Heart left ventricle (tissue), 16 donors: ENCODE results near the gene OLFM3. TPM values are rescaled to one million over a fixed set of nuclear protein-coding genes. Genes with fewer than 3 reads are reported as not detected.

ENCODE experiments used
- ATAC-seq, 4 donors: fragments of 200-7000 bp; cut with Tn5 transposase; one replicate each; pipeline ENCODE4 v1.9.1; 2020 to 2022; ENCODE audit warnings: moderate library complexity in 4 of 4, mild to moderate bottlenecking in 3 of 4, moderate number of reproducible peaks in 1 of 4
- DNase-seq, 5 donors: peaks; one replicate each; pipeline ENCODE4 v3.0.0-alpha.2; 2020
- H3K27ac ChIP-seq, 12 donors: fragments of 200-600 bp; sonication (generic) in 4 of 12; one replicate each; pipeline versions ENCODE4 v1.5.0 to v1.8.0; 2016 to 2022; ENCODE audit warnings: mild to moderate bottlenecking in 2 of 12
- H3K27me3 ChIP-seq, 9 donors: fragments of 200-600 bp; sonication (generic) in 2 of 9; one replicate each; pipeline versions ENCODE4 v1.5.1 to v1.8.0; 2016 to 2022; ENCODE audit warnings: mild to moderate bottlenecking in 3 of 9
- H3K36me3 ChIP-seq, 9 donors: fragments of 200-600 bp; sonication (generic) in 2 of 9; one replicate each; pipeline versions ENCODE4 v1.5.0 to v1.8.0; 2018 to 2022; ENCODE audit warnings: mild to moderate bottlenecking in 2 of 9
- H3K4me1 ChIP-seq, 12 donors: fragments of 200-600 bp; sonication (generic) in 4 of 12; one replicate each; pipeline versions ENCODE4 v1.5.0 to v1.8.0; 2016 to 2022; ENCODE audit warnings: mild to moderate bottlenecking in 3 of 12
- H3K4me3 ChIP-seq, 12 donors: fragments of 200-600 bp; sonication (generic) in 4 of 12; one replicate each; pipeline versions ENCODE4 v1.5.0 to v1.8.0; 2017 to 2022; ENCODE audit warnings: mild to moderate bottlenecking in 9 of 12, moderate library complexity in 4 of 12
- H3K9me3 ChIP-seq, 12 donors: fragments of 200-600 bp; sonication (generic) in 4 of 12; one replicate each; pipeline versions ENCODE4 v1.5.0 to v1.8.0; 2016 to 2022; ENCODE audit warnings: mild to moderate bottlenecking in 1 of 12
- POLR2A ChIP-seq, 2 donors: fragments of 450-650 bp; IDR thresholded peaks; one replicate each; pipeline ENCODE4 v1.6.1; 2017; ENCODE audit warnings: antibody characterized with exemption in 2 of 2, mild to moderate bottlenecking in 2 of 2, moderate library complexity in 2 of 2
- WGBS, 4 donors: extraction: QIAGEN DNeasy Blood & Tissue Kit in 2 of 4; methylation state at CpG; one replicate each; pipeline versions ENCODE4 v1.1.5 to v1.1.7; 2013 to 2018; 5-methylcytosine and 5-hydroxymethylcytosine counted together
- intact Hi-C, 10 donors: fragments of 100-400 bp; cut with DNase I; formaldehyde crosslinking; loops; one replicate each; pipeline versions ENCODE4 v1.11.1 to v1.14.2; 2022
- polyA plus RNA-seq, 2 donors: library from polyadenylated mRNA; stranded (reverse); fragments of 200-250 nt; gene quantifications; one replicate each; pipeline ENCODE4 v1.2.3, GENCODE V29; 2013
- total RNA-seq, 9 donors: library from RNA; depleted of rRNA in 2 of 9; stranded (reverse); fragments of >200 nt in 2 of 9; fragmentation: NEBNext Ultra II Directional in 3 of 9; extraction: Animal tissue kit (Norgen Biotek cat#: 25700) in 3 of 9; gene quantifications; one replicate each; pipeline versions ENCODE4 v1.1.0 to v1.2.4, GENCODE V29; 2016 to 2023
- TF ChIP-seq, protein P1 (sequence below), 12 donors: fragments of 200-600 bp; sonication (generic) in 4 of 12; IDR thresholded peaks; one replicate each; pipeline versions ENCODE4 v1.5.0 to v1.8.0; 2018 to 2022; ENCODE audit warnings: antibody characterized with exemption in 12 of 12, mild to moderate bottlenecking in 5 of 12
- donor health status: ischemic (EF 13 %, LVEDD 7.1; RV severe dilation, severe dysfunction).
- donor health status: healthy with polysubstance abuse.
- donor health status: DM: no; HTN: yes; CAD: no.
- donor health status: DM: no; HTN: no; CAD: no.
- donor health status: ischemic (EF 25% LVEDD 6.9; RV normal size, moderate dysfunction).
- donor health status: ischemic (EF 25% LVEDD 5.7; RV mildly dilated, moderate dysfunction).
- donor health status: healthy.
- donor health status: DM: yes; HTN: yes; CAD: no.
- donor health status: ischemic (EF 35%, LVEDD 5.7; RV mildly dilated, moderate dysfunction).
- donor health status: nonischemic (EF 11% LVEDD 7.7; RV severe dilation, severe dysfunction).
- donor health status: DM: yes; HTN: yes; CAD: no.
- donor health status: PGD.
- donor health status: ischemic (EF 29% LVEDD 5.4; RV normal size, mild dysfunction).
- donor health status: nonischemic (EF 23%, LVEDD 6.1; RV moderate dilation, normal function).

The OLFM3 gene
- total and polyA plus RNA-seq, 11 donors, result not detected

- H3K4me3 ChIP-seq, result no peak overlapping the region
- H3K4me1 ChIP-seq, result no peaks in the 10 kb centered on the region
- WGBS, 4 donors, result 39 to 58% (median 52%) methylated on average over 3 of the region's 3 CpGs
- peaks cover 0 to 4% (median 0%) of the 10 kb centered on the region in 9 donors for H3K27me3 ChIP-seq
- intact Hi-C loops, result loop anchor here in 1 of 10 donors (10.0 kb wide), 1 partner anchor 131 kb away; no protein-coding TSS in a partner anchor
- H3K9me3 ChIP-seq, result no peaks in the 10 kb centered on the region
- DNase-seq, result no peak
- TF ChIP-seq, protein P1, sequence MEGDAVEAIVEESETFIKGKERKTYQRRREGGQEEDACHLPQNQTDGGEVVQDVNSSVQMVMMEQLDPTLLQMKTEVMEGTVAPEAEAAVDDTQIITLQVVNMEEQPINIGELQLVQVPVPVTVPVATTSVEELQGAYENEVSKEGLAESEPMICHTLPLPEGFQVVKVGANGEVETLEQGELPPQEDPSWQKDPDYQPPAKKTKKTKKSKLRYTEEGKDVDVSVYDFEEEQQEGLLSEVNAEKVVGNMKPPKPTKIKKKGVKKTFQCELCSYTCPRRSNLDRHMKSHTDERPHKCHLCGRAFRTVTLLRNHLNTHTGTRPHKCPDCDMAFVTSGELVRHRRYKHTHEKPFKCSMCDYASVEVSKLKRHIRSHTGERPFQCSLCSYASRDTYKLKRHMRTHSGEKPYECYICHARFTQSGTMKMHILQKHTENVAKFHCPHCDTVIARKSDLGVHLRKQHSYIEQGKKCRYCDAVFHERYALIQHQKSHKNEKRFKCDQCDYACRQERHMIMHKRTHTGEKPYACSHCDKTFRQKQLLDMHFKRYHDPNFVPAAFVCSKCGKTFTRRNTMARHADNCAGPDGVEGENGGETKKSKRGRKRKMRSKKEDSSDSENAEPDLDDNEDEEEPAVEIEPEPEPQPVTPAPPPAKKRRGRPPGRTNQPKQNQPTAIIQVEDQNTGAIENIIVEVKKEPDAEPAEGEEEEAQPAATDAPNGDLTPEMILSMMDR (IDR thresholded peaks at IDR 0.05), result no peak
- H3K36me3 ChIP-seq, result no peaks in the 10 kb centered on the region
- H3K27ac ChIP-seq, result no peak overlapping the region
- ATAC-seq, result no peak
Measured at GRCh38 chr1:101975371-101975770, 21.4 kb downstream of the OLFM3 start.

- Histone ChIP-seq H3K4me3 (no peak overlapping the region), H3K27ac (no peak overlapping the region), H3K36me3 (no peaks in the 10 kb centered on the region), H3K9me3 (no peaks in the 10 kb centered on the region), H3K27me3 (peaks cover 0 to 4% (median 0%) of the 10 kb centered on the region in 9 donors), H3K4me1 (no peaks in the 10 kb centered on the region)
- 63 to 73% (median 67%) methylated on average over 3 of the region's 3 CpGs for WGBS, 4 donors
- ATAC-seq, result no peak
- intact Hi-C loops, result loop anchor here in 1 of 10 donors (10.0 kb wide), 1 partner anchor 130 kb away; no protein-coding TSS in a partner anchor
- TF ChIP-seq, protein P1 (IDR thresholded peaks at IDR 0.05), result no peak
- TF ChIP-seq POLR2A (IDR thresholded peaks at IDR 0.05), result no peak
- DNase-seq, result no peak
Measured at GRCh38 chr1:101974599-101975274, 22.0 kb downstream of the OLFM3 start.

- H3K36me3 ChIP-seq, result no peaks in the 10 kb centered on the region
- TF ChIP-seq POLR2A (IDR thresholded peaks at IDR 0.05), result no peak
- TF ChIP-seq, protein P1 (IDR thresholded peaks at IDR 0.05), result peak in 5 of 12 donors; percentile 12 to 29 (median 23)
- no peaks in the 10 kb centered on the region for H3K27me3 ChIP-seq
- H3K9me3 ChIP-seq, result no peaks in the 10 kb centered on the region
- no peaks in the 10 kb centered on the region for H3K4me1 ChIP-seq
- WGBS, 4 donors, result 64 to 79% (median 75%) methylated on average over 1 of the region's 1 CpG
- intact Hi-C loops, result loop anchor here in 3 of 10 donors (2.0 to 10.0 kb wide), 3 partner anchors 127 to 153 kb away; no protein-coding TSS in a partner anchor
- no peak overlapping the region for H3K27ac ChIP-seq
- H3K4me3 ChIP-seq, result no peak overlapping the region
- ATAC-seq (no peak), DNase-seq (no peak)
Measured at GRCh38 chr1:101971304-101971703, 25.4 kb downstream of the OLFM3 start.

DNA sequence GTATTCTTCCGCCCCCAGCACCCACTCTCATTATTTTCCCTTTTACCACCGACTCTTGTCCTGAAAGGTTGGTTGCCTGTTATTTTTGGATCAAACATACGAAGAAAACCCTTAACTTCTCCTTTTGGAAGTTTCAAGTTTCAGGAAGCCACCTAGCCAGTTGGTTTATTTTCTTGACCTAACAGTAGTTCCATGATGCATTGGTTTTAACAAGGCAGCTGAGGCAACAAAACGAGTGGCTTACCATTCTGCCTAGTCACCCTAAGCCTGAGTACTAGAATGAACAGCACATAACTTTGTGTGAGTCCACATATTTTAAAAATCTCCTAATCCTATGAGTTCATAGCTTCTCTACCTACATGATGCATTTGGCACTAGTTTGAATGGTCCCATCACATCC, 28.9 kb downstream of the OLFM3 start:
- TF ChIP-seq, protein P1 (IDR thresholded peaks at IDR 0.05), result no peak
- TF ChIP-seq POLR2A (IDR thresholded peaks at IDR 0.05), result no peak
- ATAC-seq (no peak), DNase-seq (no peak)
- Histone ChIP-seq H3K4me1 (no peaks in the 10 kb centered on the region), H3K4me3 (no peak overlapping the region), H3K27ac (no peak overlapping the region), H3K27me3 (no peaks in the 10 kb centered on the region), H3K9me3 (no peaks in the 10 kb centered on the region), H3K36me3 (no peaks in the 10 kb centered on the region)
- intact Hi-C loops, result no loop called here
- WGBS, 4 donors, result 64 to 73% (median 69%) methylated on average over 4 of the region's 4 CpGs
